Mucosa of stomach (tissue), 1 donor: Measurements from ENCODE around the gene FAP.

Experiments used
- H3K27me3 ChIP-seq: one replicate; pipeline ENCODE4 v1.7.0; 2013; ENCODE audit warnings: mild to moderate bottlenecking, low read length; ENCODE audit not compliant: control insufficient read depth, insufficient read depth
- H3K36me3 ChIP-seq: one replicate; pipeline ENCODE4 v1.7.0; 2013; ENCODE audit warnings: low read length; ENCODE audit not compliant: control insufficient read depth, insufficient read depth
- H3K4me1 ChIP-seq: one replicate; pipeline ENCODE4 v1.7.0; 2013; ENCODE audit warnings: mild to moderate bottlenecking, low read length; ENCODE audit not compliant: control insufficient read depth, insufficient read depth
- H3K4me3 ChIP-seq: one replicate; pipeline ENCODE4 v1.7.0; 2013; ENCODE audit warnings: low read length
- H3K9ac ChIP-seq: one replicate; pipeline ENCODE4 v1.7.0; 2013; ENCODE audit warnings: mild to moderate bottlenecking, low read length, moderate library complexity
- H3K9me3 ChIP-seq: one replicate; pipeline ENCODE4 v1.7.0; 2013; ENCODE audit warnings: mild to moderate bottlenecking, low read length, moderate library complexity; ENCODE audit not compliant: control insufficient read depth
- donor health status: Pancreatic carcinoma.

FAP gene

DNA sequence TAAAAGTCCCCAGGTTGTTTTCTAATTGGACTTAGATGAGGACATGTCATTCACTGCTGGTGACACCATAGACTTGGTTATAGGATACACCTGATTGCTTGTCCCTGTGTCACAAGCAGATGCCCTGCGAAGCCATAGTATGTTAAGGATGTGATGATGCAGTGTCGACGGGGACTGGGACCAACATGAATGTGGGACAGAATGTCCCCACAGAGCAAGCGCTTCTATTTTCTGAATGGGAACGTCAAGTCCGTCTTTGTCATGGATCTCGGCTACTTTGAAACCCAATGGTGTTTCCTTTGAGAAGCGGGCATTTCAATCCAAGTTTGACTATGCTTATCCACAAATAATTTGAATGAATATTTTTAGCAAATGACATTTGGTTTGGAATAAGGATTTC, 93.3 kb downstream of the FAP start:
- H3K4me1 ChIP-seq = no peaks in the 10 kb centered on the region
- H3K27me3 ChIP-seq = no peaks in the 10 kb centered on the region
- H3K9me3 ChIP-seq = no peaks in the 10 kb centered on the region
- no peak overlapping the region for H3K9ac ChIP-seq
- no peak overlapping the region for H3K4me3 ChIP-seq
- no peaks in the 10 kb centered on the region for H3K36me3 ChIP-seq

DNA sequence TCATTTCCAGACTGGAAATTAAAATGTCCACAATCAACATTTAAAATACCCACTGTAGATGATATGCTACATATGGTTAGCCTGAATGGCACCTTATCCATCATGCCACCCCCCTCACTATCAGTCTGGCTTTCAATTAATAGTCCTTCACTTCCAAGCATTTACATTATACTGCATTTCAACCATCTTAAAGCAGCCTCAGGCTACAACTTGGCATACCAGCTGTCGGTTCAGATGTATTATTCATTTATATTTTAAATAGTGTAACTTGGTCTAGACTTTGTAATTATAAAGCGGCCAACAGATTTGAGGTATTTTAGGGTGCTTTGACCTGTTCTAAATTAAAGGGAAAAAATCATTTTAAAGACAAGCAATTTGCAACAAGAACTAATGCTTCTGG, 93.8 kb downstream of the FAP start:
- Histone ChIP-seq H3K9ac (no peak overlapping the region), H3K4me1 (no peaks in the 10 kb centered on the region), H3K27me3 (no peaks in the 10 kb centered on the region), H3K9me3 (no peaks in the 10 kb centered on the region), H3K4me3 (no peak overlapping the region), H3K36me3 (no peaks in the 10 kb centered on the region)

DNA sequence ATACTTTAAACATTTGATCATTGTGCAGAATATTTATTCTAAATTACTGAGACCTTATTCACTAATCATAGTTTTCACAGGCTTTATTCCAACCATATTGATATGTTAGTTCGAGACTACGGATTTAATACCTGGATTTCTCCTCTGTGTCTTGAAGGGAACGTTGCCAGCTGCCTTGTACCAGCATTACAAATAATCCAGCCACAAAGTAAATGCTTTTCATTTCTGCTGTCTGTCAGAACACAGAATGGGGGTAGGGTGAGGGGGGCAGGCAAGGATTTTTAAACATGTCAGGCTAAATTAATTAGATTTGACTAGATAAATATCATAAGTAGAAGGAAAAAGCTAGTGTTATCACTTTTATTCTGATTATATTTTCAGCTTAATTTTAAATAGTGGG, 94.3 kb downstream of the FAP start:
- Histone ChIP-seq H3K9me3 (no peaks in the 10 kb centered on the region), H3K27me3 (no peaks in the 10 kb centered on the region), H3K4me1 (no peaks in the 10 kb centered on the region), H3K9ac (no peak overlapping the region), H3K36me3 (no peaks in the 10 kb centered on the region), H3K4me3 (no peak overlapping the region)

DNA sequence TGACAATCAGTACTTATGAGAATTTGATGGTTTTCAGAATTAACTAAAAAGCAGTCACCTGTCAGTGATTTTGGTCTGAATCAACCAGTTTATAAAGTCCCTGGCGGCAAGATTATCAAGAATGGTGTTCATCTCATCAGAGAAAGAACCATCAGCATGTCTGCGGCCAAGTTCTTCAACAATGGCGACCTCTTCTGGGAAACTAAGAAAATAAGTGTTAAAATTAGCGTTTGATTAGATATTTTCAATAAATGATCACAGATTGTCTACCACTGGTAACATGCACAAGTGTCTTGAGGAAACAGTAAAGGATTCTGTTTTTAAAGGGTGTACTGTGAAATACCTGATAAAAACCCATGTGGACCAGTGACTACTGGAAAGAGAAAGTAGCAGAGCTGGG, 99.3 kb downstream of the FAP start:
- Histone ChIP-seq H3K4me3 (no peak overlapping the region), H3K9me3 (no peaks in the 10 kb centered on the region), H3K9ac (no peak overlapping the region), H3K4me1 (no peaks in the 10 kb centered on the region), H3K27me3 (no peaks in the 10 kb centered on the region), H3K36me3 (no peaks in the 10 kb centered on the region)

DNA sequence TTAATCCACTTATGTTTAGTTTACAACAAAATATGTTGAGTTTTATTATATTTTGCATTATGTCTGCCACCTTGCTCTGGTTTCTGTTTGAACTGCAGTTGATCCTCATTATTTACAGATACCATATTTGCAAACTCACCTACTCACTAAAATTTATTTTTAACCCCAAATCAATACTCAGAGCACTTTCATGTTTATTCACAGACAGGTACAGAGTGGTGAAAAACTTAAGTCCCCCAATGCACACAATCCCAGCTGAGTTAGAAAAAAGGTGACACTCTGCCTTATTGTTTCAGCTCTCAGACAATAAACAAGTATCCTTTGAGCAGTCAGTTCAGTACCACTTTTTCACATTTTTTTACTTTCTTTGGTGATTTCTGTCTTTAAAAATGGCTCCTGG, 104.9 kb downstream of the FAP start:
- Histone ChIP-seq H3K36me3 (no peaks in the 10 kb centered on the region), H3K4me1 (no peaks in the 10 kb centered on the region), H3K9me3 (no peaks in the 10 kb centered on the region), H3K4me3 (no peak overlapping the region), H3K27me3 (no peaks in the 10 kb centered on the region), H3K9ac (no peak overlapping the region)

DNA sequence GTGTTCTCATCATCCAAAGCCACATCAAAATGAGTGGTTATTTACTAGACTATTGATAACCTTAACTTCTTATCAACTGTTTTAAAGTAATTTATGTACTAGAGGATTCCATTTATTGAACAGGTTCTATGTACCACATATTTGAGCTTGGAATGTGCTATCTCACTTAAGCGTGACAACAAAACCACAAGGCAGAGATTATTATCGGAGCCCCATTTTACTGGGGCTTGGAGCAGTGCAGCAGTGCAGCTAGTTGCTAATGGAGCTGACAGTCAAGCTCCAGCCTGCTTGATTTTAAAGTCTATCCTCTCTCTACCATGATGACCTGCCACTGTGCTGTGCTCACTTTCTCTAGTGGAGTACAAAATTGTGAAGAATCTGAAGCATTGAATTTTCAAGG, 115.8 kb downstream of the FAP start:
- Histone ChIP-seq H3K4me1 (no peaks in the 10 kb centered on the region), H3K9me3 (no peaks in the 10 kb centered on the region), H3K36me3 (no peaks in the 10 kb centered on the region), H3K4me3 (no peak overlapping the region), H3K27me3 (no peaks in the 10 kb centered on the region), H3K9ac (no peak overlapping the region)

DNA sequence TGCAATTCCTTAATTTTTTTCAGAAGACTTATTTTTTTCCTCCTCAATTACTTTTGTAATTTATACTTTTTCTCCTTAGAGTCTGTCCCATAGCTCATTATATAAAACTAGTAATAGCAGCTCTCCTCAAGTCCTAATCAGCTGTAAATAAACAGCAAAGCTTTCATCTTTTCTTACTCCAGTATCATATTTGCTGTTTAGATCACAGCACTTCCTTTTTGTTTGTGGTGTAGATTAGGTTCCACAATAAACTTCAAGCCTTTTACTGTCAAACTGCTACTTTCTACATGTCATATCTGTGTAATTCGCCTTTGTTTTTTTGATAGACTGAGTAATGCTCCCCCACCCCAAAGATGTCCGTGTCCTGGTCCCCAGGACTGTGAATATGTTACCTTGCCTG, 116.7 kb downstream of the FAP start:
- Histone ChIP-seq H3K4me3 (no peak overlapping the region), H3K36me3 (no peaks in the 10 kb centered on the region), H3K9ac (no peak overlapping the region), H3K4me1 (no peaks in the 10 kb centered on the region), H3K9me3 (no peaks in the 10 kb centered on the region), H3K27me3 (no peaks in the 10 kb centered on the region)

DNA sequence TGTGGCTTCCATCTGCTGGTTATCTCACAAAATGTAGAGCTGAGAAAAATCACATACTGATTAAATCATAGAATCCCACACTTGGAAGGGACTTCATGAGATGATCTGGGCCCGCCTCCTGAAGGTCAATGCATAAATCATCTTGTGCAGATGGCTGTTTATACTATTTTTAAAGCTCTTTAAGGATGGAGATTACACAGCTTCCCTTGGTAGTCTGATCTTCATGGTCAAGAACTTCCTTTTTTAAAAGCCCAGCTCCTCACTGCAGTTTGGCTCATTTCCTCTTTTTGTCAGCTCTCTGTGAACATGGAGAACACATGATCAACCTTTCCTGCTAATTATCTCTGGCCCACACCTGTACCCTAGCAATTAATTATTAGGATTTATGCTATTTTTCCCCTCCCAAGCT, 117.1 kb downstream of the FAP start:
- H3K9me3 ChIP-seq = no peaks in the 10 kb centered on the region
- no peaks in the 10 kb centered on the region for H3K27me3 ChIP-seq
- no peak overlapping the region for H3K9ac ChIP-seq
- no peaks in the 10 kb centered on the region for H3K36me3 ChIP-seq
- no peaks in the 10 kb centered on the region for H3K4me1 ChIP-seq
- no peak overlapping the region for H3K4me3 ChIP-seq

DNA sequence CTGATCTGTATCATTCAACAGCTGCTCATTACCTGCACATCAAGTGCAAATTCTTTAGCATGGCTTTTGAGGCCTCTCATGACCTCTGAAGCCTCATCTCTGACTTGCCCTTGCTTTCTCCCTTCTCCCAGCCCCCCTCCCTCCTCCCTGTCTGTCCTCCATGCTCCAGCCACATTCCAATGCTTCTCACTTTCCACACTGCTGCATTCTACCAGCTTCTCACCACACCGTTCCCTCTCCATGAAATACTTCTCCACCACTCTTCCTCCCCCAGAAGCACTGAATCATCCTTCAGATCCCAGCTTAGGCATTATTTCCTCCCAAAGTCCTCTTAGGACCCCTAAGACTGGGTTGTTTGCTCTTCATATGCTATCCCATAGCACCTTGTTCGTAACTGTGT, 118.1 kb downstream of the FAP start:
- Histone ChIP-seq H3K4me1 (no peaks in the 10 kb centered on the region), H3K36me3 (no peaks in the 10 kb centered on the region), H3K27me3 (no peaks in the 10 kb centered on the region), H3K9me3 (no peaks in the 10 kb centered on the region), H3K9ac (no peak overlapping the region), H3K4me3 (no peak overlapping the region)

DNA sequence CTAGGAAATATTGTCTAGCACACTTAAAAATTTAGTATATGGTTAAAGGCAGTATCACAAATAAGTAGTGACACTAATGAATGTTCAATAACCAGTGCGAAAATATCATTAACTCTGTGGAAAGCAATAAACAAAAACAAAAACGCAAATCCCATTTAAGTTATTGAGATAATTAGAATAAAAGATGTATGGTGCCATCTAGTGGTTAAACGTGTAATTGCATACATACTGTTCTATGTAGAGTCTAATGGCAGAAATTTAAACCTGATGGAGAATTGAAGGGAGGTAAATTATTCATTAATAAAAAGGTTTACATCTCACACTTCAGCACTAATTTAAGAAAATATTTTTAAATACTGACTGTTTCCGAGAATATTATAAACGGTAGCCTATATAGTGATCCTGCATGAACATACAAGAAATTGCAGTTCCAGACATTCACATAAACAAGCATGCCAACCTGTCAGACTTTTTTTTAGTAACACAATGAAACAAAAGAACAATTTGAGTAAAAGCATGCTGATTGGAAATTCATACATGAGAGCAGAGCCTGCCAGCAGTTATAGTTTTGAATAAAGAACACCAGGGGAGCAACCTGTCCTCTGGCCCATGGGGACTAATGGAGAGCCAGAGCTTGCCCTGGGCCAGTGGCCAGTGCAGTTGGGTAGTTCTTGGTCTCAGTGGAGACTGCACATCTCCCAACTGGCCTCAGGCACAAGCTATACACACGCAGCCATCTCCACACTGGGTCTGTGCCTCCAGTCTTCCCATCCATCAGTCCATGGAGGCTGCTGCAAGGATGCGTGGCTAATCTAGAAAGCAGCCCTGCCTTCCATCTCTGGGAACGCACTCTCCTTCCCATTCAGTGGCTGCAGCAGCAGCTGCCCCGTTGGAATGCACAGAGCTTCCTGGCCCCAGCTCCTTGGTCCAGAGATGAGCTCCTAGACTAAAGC, 119.2 kb downstream of the FAP start:
- Histone ChIP-seq H3K27me3 (no peaks in the 10 kb centered on the region), H3K4me3 (no peak overlapping the region), H3K9me3 (no peaks in the 10 kb centered on the region), H3K4me1 (no peaks in the 10 kb centered on the region), H3K36me3 (no peaks in the 10 kb centered on the region), H3K9ac (no peak overlapping the region)
